ENCODE data around the gene INTS3. TPM values are rescaled to one million over a fixed set of nuclear protein-coding genes. Genes with fewer than 3 reads are reported as not detected.

INTS3 gene
- total RNA-seq, 1 experiment from 2014 or later = 28.9 TPM

GRCh38 chr1:153795330-153795837 lies 67.5 kb downstream of the INTS3 start:
- DNase-seq (ENCODE audit: low spot score) = no peak

- no peak for DNase-seq (ENCODE audit: low spot score)
Observed at GRCh38 chr1:153795934-153796785, 68.3 kb downstream of the INTS3 start.

GRCh38 chr1:153796786-153797659 lies 69.2 kb downstream of the INTS3 start:
- DNase-seq (ENCODE audit: low spot score) = peak; percentile 80

- no peak for DNase-seq (ENCODE audit: low spot score)
Observed at GRCh38 chr1:153798468-153798780, 70.6 kb downstream of the INTS3 start.

GRCh38 chr1:153799016-153799415 lies 71.2 kb downstream of the INTS3 start:
- no peak for DNase-seq (ENCODE audit: low spot score)

GRCh38 chr1:153799566-153800465 lies 72.0 kb downstream of the INTS3 start:
- DNase-seq (ENCODE audit: low spot score) = no peak

- DNase-seq (ENCODE audit: low spot score) = no peak
Observed at GRCh38 chr1:153800516-153800915, 72.7 kb downstream of the INTS3 start.

- no peak for DNase-seq (ENCODE audit: low spot score)
Observed at GRCh38 chr1:153801028-153801625, 73.3 kb downstream of the INTS3 start.

GRCh38 chr1:153801786-153802697 lies 74.2 kb downstream of the INTS3 start:
- no peak for DNase-seq (ENCODE audit: low spot score)

GRCh38 chr1:153803470-153804056 lies 75.7 kb downstream of the INTS3 start:
- no peak for DNase-seq (ENCODE audit: low spot score)

- DNase-seq (ENCODE audit: low spot score) = no peak
Observed at GRCh38 chr1:153804112-153804511, 76.3 kb downstream of the INTS3 start.

- no peak for DNase-seq (ENCODE audit: low spot score)
Observed at GRCh38 chr1:153805042-153805745, 77.3 kb downstream of the INTS3 start.

GRCh38 chr1:153805886-153806719 lies 78.3 kb downstream of the INTS3 start:
- DNase-seq (ENCODE audit: low spot score) = no peak

GRCh38 chr1:153816283-153816889 lies 88.5 kb downstream of the INTS3 start:
- no peak for DNase-seq (ENCODE audit: low spot score)

GRCh38 chr1:153818876-153819275 lies 91.0 kb downstream of the INTS3 start:
- DNase-seq (ENCODE audit: low spot score) = no peak
